ENCODE results near the gene RNU1-2. TPM values are rescaled to one million over a fixed set of nuclear protein-coding genes. Genes with fewer than 3 reads are reported as not detected.
A peak's percentile ranks its signal among the peaks of the same experiment; 100 is the strongest.
"Not testable (repeated sequence)": the region's sequence is repeated elsewhere in the genome, so short reads cannot be mapped to it uniquely, and the experiment has no call there.

The RNU1-2 gene
- total RNA-seq, 1 donor from 2014 or later, result 3,598 TPM

DNA sequence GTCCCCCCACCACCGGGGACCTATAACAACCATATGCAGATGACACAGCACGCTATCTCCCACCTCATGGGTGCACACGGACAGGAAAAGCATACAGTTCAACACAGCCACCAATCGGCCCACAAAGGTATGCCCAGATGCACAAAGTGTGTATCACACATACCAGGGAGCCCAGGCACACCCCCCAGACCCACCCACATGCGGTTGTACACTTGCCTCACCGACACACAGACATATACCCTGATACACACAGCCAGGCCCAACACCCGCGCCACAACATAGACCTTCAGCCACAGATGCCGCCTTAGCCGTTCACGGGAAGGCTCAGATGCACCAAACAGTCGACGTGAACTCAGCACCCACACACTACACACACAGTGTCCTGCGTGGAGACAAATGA lies 31.5 kb downstream of the RNU1-2 start:
- peaks cover 19% of the 10 kb centered on the region for H3K27me3 Mint-ChIP-seq (ENCODE audit: unreplicated experiment)
- no peak for DNase-seq
- TF ChIP-seq, protein P1, sequence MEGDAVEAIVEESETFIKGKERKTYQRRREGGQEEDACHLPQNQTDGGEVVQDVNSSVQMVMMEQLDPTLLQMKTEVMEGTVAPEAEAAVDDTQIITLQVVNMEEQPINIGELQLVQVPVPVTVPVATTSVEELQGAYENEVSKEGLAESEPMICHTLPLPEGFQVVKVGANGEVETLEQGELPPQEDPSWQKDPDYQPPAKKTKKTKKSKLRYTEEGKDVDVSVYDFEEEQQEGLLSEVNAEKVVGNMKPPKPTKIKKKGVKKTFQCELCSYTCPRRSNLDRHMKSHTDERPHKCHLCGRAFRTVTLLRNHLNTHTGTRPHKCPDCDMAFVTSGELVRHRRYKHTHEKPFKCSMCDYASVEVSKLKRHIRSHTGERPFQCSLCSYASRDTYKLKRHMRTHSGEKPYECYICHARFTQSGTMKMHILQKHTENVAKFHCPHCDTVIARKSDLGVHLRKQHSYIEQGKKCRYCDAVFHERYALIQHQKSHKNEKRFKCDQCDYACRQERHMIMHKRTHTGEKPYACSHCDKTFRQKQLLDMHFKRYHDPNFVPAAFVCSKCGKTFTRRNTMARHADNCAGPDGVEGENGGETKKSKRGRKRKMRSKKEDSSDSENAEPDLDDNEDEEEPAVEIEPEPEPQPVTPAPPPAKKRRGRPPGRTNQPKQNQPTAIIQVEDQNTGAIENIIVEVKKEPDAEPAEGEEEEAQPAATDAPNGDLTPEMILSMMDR (IDR thresholded peaks at IDR 0.05; ENCODE audit: partially characterized antibody, unreplicated experiment), result no peak
- H3K9me3 Mint-ChIP-seq (ENCODE audit: unreplicated experiment), result peaks cover 18% of the 10 kb centered on the region
- H3K4me3 Mint-ChIP-seq (ENCODE audit: unreplicated experiment), result peak overlapping the region; percentile 13
- peak overlapping the region; percentile 34 for H3K27ac Mint-ChIP-seq (ENCODE audit: unreplicated experiment)
- H3K4me1 Mint-ChIP-seq (ENCODE audit: low read depth, unreplicated experiment), result peaks cover 27% of the 10 kb centered on the region
- H3K36me3 Mint-ChIP-seq (ENCODE audit: unreplicated experiment), result no peaks in the 10 kb centered on the region

DNA sequence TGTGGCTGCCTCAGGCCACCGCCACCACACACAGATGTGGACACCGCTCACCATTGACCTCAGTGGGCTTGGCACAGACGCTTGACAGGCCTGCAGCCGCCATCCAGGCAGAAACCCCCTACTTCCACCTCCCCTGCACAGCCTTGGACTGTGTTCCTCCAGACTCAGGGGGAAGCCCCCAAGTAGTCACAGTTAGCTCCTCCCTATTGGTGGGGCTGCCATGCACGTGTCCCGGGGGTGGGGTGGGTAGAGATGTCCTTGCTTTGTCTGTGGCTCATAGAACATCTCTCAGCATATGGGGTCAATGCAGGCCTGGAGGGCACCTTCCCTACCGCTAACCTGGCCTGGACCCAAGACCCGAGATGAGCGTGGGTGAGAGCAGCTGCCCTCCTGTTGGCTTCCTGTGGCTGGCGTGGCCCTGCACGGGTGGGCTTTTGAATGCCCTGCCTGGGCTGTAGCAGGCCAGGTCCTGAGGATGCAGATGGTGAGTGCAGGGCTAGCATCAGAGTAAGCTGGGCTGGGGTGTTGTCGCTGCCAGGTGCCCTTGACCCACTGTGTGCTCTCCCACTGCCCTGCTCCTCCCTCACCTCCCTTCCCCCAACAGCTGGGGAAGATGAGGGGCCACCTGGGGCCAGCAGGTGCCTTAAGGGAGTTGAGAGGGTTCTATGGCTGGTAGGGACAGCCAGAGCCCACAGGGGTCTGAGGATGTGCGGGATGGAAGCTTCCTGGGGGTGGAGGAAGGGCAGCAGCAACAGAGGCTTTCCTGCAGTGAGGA lies 32.1 kb downstream of the RNU1-2 start:
- no peak for DNase-seq
- no peak overlapping the region for H3K4me3 Mint-ChIP-seq (ENCODE audit: unreplicated experiment)
- peaks cover 27% of the 10 kb centered on the region for H3K4me1 Mint-ChIP-seq (ENCODE audit: low read depth, unreplicated experiment)
- no peaks in the 10 kb centered on the region for H3K36me3 Mint-ChIP-seq (ENCODE audit: unreplicated experiment)
- TF ChIP-seq, protein P1 (IDR thresholded peaks at IDR 0.05; ENCODE audit: partially characterized antibody, unreplicated experiment), result no peak
- peaks cover 14% of the 10 kb centered on the region for H3K27me3 Mint-ChIP-seq (ENCODE audit: unreplicated experiment)
- H3K27ac Mint-ChIP-seq (ENCODE audit: unreplicated experiment), result no peak overlapping the region
- peaks cover 14% of the 10 kb centered on the region for H3K9me3 Mint-ChIP-seq (ENCODE audit: unreplicated experiment)

DNA sequence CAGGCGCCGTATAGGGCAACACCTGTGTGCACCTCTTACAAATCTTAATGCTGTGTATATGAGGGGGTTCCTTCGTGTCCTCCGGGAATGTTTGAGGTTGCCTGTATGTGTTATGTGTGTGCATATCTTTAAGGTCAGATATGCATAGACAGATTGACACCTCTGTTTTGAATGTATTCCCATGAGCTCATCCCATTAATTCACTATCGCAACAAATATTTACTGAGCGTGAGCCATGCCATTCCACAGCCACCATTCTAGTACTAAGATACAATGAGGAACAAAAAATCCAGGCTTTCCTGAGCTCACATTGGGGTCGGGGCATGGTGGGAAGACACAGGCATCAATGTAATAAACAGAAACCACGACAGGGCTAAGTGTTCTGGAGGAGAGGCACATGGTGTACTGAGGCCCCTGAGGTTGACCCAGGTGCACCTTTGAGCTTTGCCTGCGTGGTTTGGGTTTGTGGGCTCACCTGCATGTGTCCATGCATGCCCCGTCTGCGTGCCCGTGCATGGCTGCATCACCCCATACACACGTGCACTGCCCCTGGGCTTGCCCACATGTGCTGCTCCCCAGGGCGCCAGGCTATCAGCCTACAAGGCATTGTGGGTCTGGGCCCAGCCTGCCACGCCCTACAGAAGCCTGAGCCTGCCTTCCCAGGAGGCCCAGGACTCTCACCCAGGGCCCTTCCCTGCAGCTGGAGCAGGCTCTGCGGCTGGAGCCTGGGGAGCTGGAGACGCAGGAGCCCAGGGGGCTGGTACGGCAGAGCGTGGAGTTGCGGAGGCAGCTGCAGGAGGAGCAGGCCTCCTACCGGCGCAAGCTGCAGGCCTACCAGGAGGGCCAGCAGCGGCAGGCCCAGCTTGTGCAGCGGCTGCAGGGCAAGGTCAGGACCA lies 33.6 kb downstream of the RNU1-2 start:
- H3K36me3 Mint-ChIP-seq (ENCODE audit: unreplicated experiment); DNase-seq; H3K27ac Mint-ChIP-seq (ENCODE audit: unreplicated experiment): not testable (repeated sequence)
- Mint-ChIP-seq H3K9me3 (ENCODE audit: unreplicated experiment) (peaks cover 15% of the 10 kb centered on the region), H3K27me3 (ENCODE audit: unreplicated experiment) (peaks cover 11% of the 10 kb centered on the region), H3K4me1 (ENCODE audit: low read depth, unreplicated experiment) (peaks cover 27% of the 10 kb centered on the region), H3K4me3 (ENCODE audit: unreplicated experiment) (peak overlapping the region; percentile 32)

DNA sequence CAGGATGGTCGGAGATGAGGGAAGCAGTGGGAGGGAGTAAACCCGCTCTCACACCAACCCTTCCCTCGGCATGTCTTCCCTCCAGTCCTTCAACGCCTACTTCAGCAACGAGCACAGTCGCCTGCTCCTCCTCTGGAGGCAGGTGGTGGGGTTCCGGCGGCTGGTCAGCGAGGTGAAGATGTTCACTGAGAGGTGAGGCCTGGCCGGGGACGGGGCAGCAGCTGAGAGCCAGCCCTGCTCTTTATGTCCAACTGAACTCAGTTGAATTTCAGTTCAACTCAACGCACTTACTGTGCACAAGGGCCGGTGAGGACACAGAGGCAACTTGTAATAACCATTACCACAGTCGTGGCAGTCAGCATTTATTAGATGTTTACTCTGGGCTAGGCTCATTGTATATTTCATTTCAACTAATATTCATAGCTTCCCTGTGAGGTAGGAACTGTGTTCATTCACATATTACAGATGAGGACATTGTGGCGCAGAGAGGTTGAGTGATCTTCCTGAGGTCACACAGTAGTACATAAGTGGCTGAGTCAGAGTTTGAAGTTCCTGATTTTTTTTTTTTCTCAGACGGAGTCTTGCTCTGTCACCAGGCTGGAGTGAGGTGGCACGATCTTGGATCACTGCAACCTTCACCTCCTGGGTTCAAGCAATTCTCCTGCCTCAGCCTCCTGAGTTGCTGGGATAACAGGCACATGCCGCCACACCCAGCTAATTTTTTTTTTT lies 35.6 kb downstream of the RNU1-2 start:
- DNase-seq; H3K27ac Mint-ChIP-seq (ENCODE audit: unreplicated experiment); H3K4me3 Mint-ChIP-seq (ENCODE audit: unreplicated experiment); H3K36me3 Mint-ChIP-seq (ENCODE audit: unreplicated experiment): not testable (repeated sequence)
- peaks cover 15% of the 10 kb centered on the region for H3K9me3 Mint-ChIP-seq (ENCODE audit: unreplicated experiment)
- H3K27me3 Mint-ChIP-seq (ENCODE audit: unreplicated experiment), result peaks cover 11% of the 10 kb centered on the region
- H3K4me1 Mint-ChIP-seq (ENCODE audit: low read depth, unreplicated experiment), result peaks cover 21% of the 10 kb centered on the region

DNA sequence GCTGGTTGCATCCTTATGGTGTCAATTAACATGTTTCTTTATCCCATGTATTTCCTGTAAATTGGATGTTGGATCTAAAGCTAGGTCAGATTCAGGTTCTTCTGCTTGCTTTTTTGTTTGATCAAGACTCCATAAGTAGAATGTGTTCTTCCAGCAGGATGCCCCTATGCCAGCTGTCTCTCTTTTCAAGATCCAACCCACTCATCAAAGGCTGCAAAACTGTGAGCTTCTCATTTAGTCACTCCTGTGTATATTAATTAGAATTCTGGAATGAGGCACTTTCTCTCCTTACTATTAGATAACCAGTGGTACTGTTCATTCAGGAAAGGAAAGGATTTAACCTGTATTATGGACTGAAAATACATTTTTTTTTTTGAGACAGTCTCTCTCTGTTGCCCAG lies 38.2 kb downstream of the RNU1-2 start:
- H3K36me3 Mint-ChIP-seq (ENCODE audit: unreplicated experiment); DNase-seq; H3K4me3 Mint-ChIP-seq (ENCODE audit: unreplicated experiment); H3K9me3 Mint-ChIP-seq (ENCODE audit: unreplicated experiment); H3K4me1 Mint-ChIP-seq (ENCODE audit: low read depth, unreplicated experiment); H3K27ac Mint-ChIP-seq (ENCODE audit: unreplicated experiment): not testable (repeated sequence)
- peaks cover 11% of the 10 kb centered on the region for H3K27me3 Mint-ChIP-seq (ENCODE audit: unreplicated experiment)

DNA sequence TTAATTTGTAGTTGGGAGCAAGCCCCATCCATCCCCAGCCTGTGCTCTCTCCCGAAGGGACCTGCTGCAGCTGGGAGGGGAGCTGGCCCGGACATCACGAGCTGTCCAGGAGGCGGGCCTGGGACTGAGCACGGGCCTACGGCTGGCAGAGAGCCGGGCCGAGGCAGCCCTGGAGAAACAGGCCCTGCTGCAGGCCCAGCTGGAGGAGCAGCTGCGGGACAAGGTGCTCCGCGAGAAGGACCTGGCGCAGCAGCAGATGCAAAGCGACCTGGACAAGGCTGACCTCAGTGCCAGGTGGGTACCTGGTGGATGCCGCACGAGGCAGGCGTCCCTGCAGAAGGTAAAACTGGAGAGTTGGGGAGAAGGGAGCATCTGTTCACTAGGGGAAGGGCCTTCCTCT lies 40.8 kb downstream of the RNU1-2 start:
- H3K36me3 Mint-ChIP-seq (ENCODE audit: unreplicated experiment); H3K27ac Mint-ChIP-seq (ENCODE audit: unreplicated experiment); H3K4me3 Mint-ChIP-seq (ENCODE audit: unreplicated experiment); H3K4me1 Mint-ChIP-seq (ENCODE audit: low read depth, unreplicated experiment); DNase-seq; H3K27me3 Mint-ChIP-seq (ENCODE audit: unreplicated experiment); H3K9me3 Mint-ChIP-seq (ENCODE audit: unreplicated experiment): not testable (repeated sequence)

All from glutamatergic neuron (in vitro differentiated cells).